K562 (cell line): Measurements from ENCODE around the gene COL11A2. TPM values are rescaled to one million over a fixed set of nuclear protein-coding genes. Genes with fewer than 3 reads are reported as not detected.

ENCODE experiments used
- ATAC-seq: fragments of 200-7000 bp; cut with Tn5 transposase; 3 replicates; pipeline ENCODE4 v1.9.1; 2020; ENCODE audit warnings: moderate library complexity
- BruUV-seq: library from RNA; stranded (reverse); fragments of 400-500 nt; replicated peaks from 2 replicates; lab custom pipeline; 2021; lab: Mats Ljungman, UMichigan
- CTCF ChIA-PET: fragments of 300-600 bp; formaldehyde crosslinking; extraction: SDS; loops from one replicate; lab custom pipeline; 2021; ENCODE audit warnings: low intra/inter-chr PET ratio; lab: Yijun Ruan, JAX
- POLR2A ChIA-PET: fragments of 300-600, 350-650 bp; sonication (Branson Sonifier 250); formaldehyde crosslinking; extraction: SDS; loops from one replicate; lab custom pipeline; 2021; ENCODE audit warnings: antibody characterized with exemption, inconsistent platforms; lab: Yijun Ruan, JAX
- DNase-seq, 4 experiments: peaks; one replicate each; pipeline versions ENCODE4 v3.0.0 to v3.0.0-alpha.2; 2011 to 2018; ENCODE audit warnings: low spot score in 3 of 4, mixed read lengths in 3 of 4; ENCODE audit errors: extremely low read depth in 1 of 4
- FAIRE-seq: peaks from 2 replicates; lab custom pipeline; 2011; peaks lifted over from hg19 to GRCh38; lab: Jason Lieb, UNC
- H2AFZ ChIP-seq: 2 replicates; pipeline ENCODE4 v1.6.0; 2011; ENCODE audit warnings: low read depth, low read length, control low read depth, inconsistent platforms
- H3K27ac ChIP-seq: fragments of 200-600 bp; 3 replicates; pipeline ENCODE4 v1.8.0; 2011; ENCODE audit warnings: low read depth, mild to moderate bottlenecking, control low read depth, inconsistent platforms, low read length, moderate library complexity, mixed read lengths; ENCODE audit errors: extremely low read depth
- H3K27me3 ChIP-seq, 2 experiments: fragments of 300-600 bp in 1 of 2; 2 replicates in 1 of 2; 3 replicates in 1 of 2; pipeline versions ENCODE4 v1.6.0 to v1.8.0; 2011; ENCODE audit warnings: inconsistent platforms in 2 of 2, low read length in 2 of 2, mild to moderate bottlenecking in 1 of 2, mixed read lengths in 1 of 2, moderate library complexity in 1 of 2; ENCODE audit not compliant: control insufficient read depth in 2 of 2, insufficient read depth in 2 of 2
- H3K36me3 ChIP-seq: fragments of 300-600 bp; 3 replicates; pipeline ENCODE4 v1.8.0; 2011; ENCODE audit warnings: mild to moderate bottlenecking, low read length, inconsistent platforms; ENCODE audit not compliant: control insufficient read depth, insufficient read depth
- H3K4me1 ChIP-seq, 2 experiments: fragments of 200-600 bp in 1 of 2; replicated peaks in 1 of 2; 2 replicates in 1 of 2; 3 replicates in 1 of 2; pipeline versions ENCODE4 v1.5.1 to v1.8.0; 2011; ENCODE audit warnings: inconsistent platforms in 2 of 2, low read length in 2 of 2, mild to moderate bottlenecking in 1 of 2, mixed read lengths in 1 of 2, moderate library complexity in 1 of 2; ENCODE audit not compliant: control insufficient read depth in 2 of 2, insufficient read depth in 2 of 2
- H3K4me2 ChIP-seq: 2 replicates; pipeline ENCODE4 v1.6.1; 2011; ENCODE audit warnings: low read length, control low read depth, inconsistent platforms, mixed read lengths; ENCODE audit not compliant: insufficient read depth
- H3K4me3 ChIP-seq: fragments of 200-600 bp; sonication (generic), shearing (Covaris generic); 2 replicates; pipeline ENCODE4 v1.5.1; 2016; ENCODE audit warnings: control low read depth, inconsistent platforms
- H3K79me2 ChIP-seq: fragments of 200-600 bp; 3 replicates; pipeline ENCODE4 v1.8.0; 2011; ENCODE audit warnings: low read length, inconsistent platforms; ENCODE audit not compliant: control insufficient read depth, insufficient read depth
- H3K9ac ChIP-seq, 2 experiments: 2 replicates each; pipeline versions ENCODE4 v1.6.0 to v1.6.1; 2011; ENCODE audit warnings: low read depth in 2 of 2, low read length in 2 of 2, control low read depth in 1 of 2, inconsistent platforms in 1 of 2, mild to moderate bottlenecking in 1 of 2, mixed read lengths in 1 of 2; ENCODE audit not compliant: insufficient read depth in 1 of 2
- H3K9me1 ChIP-seq: one replicate; pipeline ENCODE4 v1.6.0; 2011; ENCODE audit warnings: inconsistent platforms, mild to moderate bottlenecking, low read length, moderate library complexity; ENCODE audit not compliant: control insufficient read depth, insufficient read depth
- H3K9me3 ChIP-seq: replicated peaks from 2 replicates; pipeline ENCODE4 v1.5.1; 2011; ENCODE audit warnings: low read depth, low read length, inconsistent platforms; ENCODE audit not compliant: control insufficient read depth, insufficient read depth
- H4K20me1 ChIP-seq: replicated peaks from 2 replicates; pipeline ENCODE4 v1.6.1; 2011; ENCODE audit warnings: low read length, inconsistent platforms, mixed read lengths; ENCODE audit not compliant: control insufficient read depth, insufficient read depth
- BRF2 ChIP-seq: IDR thresholded peaks from 3 replicates; pipeline ENCODE4 v1.6.1; 2011; ENCODE audit warnings: borderline replicate concordance, mild to moderate bottlenecking; ENCODE audit not compliant: insufficient read length, insufficient read depth
- DDX20 ChIP-seq: fragments of 450-650 bp; IDR thresholded peaks from 2 replicates; pipeline ENCODE4 v1.6.1; 2016; ENCODE audit warnings: missing genetic modification characterization, low read depth, mild to moderate bottlenecking, missing compliant biosample characterization, moderate library complexity
- E2F3 ChIP-seq: fragments of 250-450 bp; sonication (Bioruptor Pico); IDR thresholded peaks from 2 replicates; pipeline ENCODE4 v1.4.0; 2020; ENCODE audit warnings: mild to moderate bottlenecking
- E2F5 ChIP-seq: sonication (generic); formaldehyde crosslinking; IDR thresholded peaks from 2 replicates; pipeline ENCODE4 v1.8.0; 2022; ENCODE audit warnings: mild to moderate bottlenecking, missing genetic modification reagents
- FOXK1 ChIP-seq: sonication (generic); formaldehyde crosslinking; IDR thresholded peaks from 2 replicates; pipeline ENCODE4 v1.8.0; 2022; ENCODE audit warnings: missing genetic modification reagents, mild to moderate bottlenecking, borderline replicate concordance
- HDAC1 ChIP-seq, 2 experiments: fragments of 450-650 bp; IDR thresholded peaks; 2 replicates each; pipeline ENCODE4 v1.6.1; 2016 to 2017; ENCODE audit warnings: inconsistent platforms in 1 of 2, mild to moderate bottlenecking in 1 of 2, moderate library complexity in 1 of 2
- LARP7 ChIP-seq: fragments of 450-650 bp; IDR thresholded peaks from 2 replicates; pipeline ENCODE4 v1.6.1; 2016
- POLR2A ChIP-seq: fragments of 450-650 bp; conservative IDR thresholded peaks from 2 replicates; pipeline ENCODE4 v1.6.1; 2016
- RBFOX2 ChIP-seq: fragments of 200-400 bp; formaldehyde crosslinking; IDR thresholded peaks from 2 replicates; pipeline ENCODE4 v1.6.1; 2017; ENCODE audit warnings: low read depth, mild to moderate bottlenecking, low read length, moderate library complexity
- YY1 ChIP-seq, 3 experiments: IDR thresholded peaks; 2 replicates each; pipeline ENCODE4 v1.6.1; 2011; ENCODE audit warnings: low read length in 2 of 3, mild to moderate bottlenecking in 2 of 3, moderate library complexity in 2 of 3, borderline replicate concordance in 1 of 3, control low read depth in 1 of 3, low read depth in 1 of 3; ENCODE audit not compliant: insufficient read depth in 3 of 3, insufficient replicate concordance in 2 of 3, control insufficient read depth in 1 of 3, insufficient read length in 1 of 3; ENCODE audit errors: extremely low read depth in 1 of 3
- WGBS: fragments of 100-300 bp; shearing (Covaris generic); methylation state at CpG from one replicate; pipeline ENCODE4 v1.1.6; 2016; ENCODE audit warnings: low coverage, mixed read lengths; ENCODE audit not compliant: insufficient coverage; ENCODE audit errors: missing lambda C conversion rate; 5-methylcytosine and 5-hydroxymethylcytosine counted together
- in situ Hi-C: fragments of 300-500 bp; cut with MboI; formaldehyde crosslinking; loops from 4 replicates; pipeline ENCODE4 v1.15.0; 2018; ENCODE audit warnings: inconsistent platforms, mixed read lengths
- intact Hi-C: fragments of 100-400 bp; cut with micrococcal nuclease; formaldehyde crosslinking; loops from 2 replicates; pipeline ENCODE4 v1.14.2; 2022
- polyA plus RNA-seq, 8 experiments: library from polyadenylated mRNA; depleted of rRNA in 4 of 8; stranded (reverse) in 5 of 8; unstranded in 3 of 8; fragments of >200 nt; fragmentation: Nextera tagmentation in 2 of 8; fragmentation: Illumina TruSeq in 1 of 8; extraction: Ambion mirVana in 2 of 8; extraction: Trizol in 1 of 8; gene quantifications; 2 replicates each; pipeline versions ENCODE4 v1.2.1 to v1.2.3, GENCODE V29; 2011 to 2014; ENCODE audit warnings: inconsistent platforms in 1 of 8, missing spikeins in 1 of 8
- total RNA-seq, 7 experiments: library from RNA; depleted of rRNA in 6 of 7; stranded (reverse); fragments of >200 nt in 6 of 7; fragmentation: Illumina TruSeq in 2 of 7; extraction: Trizol in 2 of 7; gene quantifications; 2 replicates each; pipeline versions ENCODE4 v1.2.1 to v1.2.3, GENCODE V29; 2011 to 2021; ENCODE audit warnings: low replicate concordance in 1 of 7
- TF ChIP-seq, protein P1 (sequence below): fragments of 450-650 bp; formaldehyde crosslinking; IDR thresholded peaks from 2 replicates; pipeline ENCODE4 v1.4.0; 2020; ENCODE audit warnings: mild to moderate bottlenecking, moderate library complexity

COL11A2 gene
- total and polyA plus RNA-seq, 9 of the 15 experiments (the other 6 are each of a cell fraction or from before 2014, with no cell fraction given) = 0.04 to 0.35 (median 0.09) TPM; not detected in 1

- TF ChIP-seq E2F5 (CRISPR knock-in tag) (no peak), BRF2 (no peak), POLR2A (0 out of 2 replicates have a peak, but pooled peaks have one; percentile 58)
- TF ChIP-seq, protein P1, sequence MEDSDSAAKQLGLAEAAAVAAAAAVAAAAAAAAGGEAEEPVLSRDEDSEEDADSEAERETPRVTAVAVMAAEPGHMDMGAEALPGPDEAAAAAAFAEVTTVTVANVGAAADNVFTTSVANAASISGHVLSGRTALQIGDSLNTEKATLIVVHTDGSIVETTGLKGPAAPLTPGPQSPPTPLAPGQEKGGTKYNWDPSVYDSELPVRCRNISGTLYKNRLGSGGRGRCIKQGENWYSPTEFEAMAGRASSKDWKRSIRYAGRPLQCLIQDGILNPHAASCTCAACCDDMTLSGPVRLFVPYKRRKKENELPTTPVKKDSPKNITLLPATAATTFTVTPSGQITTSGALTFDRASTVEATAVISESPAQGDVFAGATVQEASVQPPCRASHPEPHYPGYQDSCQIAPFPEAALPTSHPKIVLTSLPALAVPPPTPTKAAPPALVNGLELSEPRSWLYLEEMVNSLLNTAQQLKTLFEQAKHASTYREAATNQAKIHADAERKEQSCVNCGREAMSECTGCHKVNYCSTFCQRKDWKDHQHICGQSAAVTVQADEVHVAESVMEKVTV (CRISPR knock-in tag) = no peak
- TF ChIP-seq, all 486 proteins: peak for 2
Observed at GRCh38 chr6:33212857-33213165, 20.5 kb upstream of the COL11A2 start (continued).

DNA sequence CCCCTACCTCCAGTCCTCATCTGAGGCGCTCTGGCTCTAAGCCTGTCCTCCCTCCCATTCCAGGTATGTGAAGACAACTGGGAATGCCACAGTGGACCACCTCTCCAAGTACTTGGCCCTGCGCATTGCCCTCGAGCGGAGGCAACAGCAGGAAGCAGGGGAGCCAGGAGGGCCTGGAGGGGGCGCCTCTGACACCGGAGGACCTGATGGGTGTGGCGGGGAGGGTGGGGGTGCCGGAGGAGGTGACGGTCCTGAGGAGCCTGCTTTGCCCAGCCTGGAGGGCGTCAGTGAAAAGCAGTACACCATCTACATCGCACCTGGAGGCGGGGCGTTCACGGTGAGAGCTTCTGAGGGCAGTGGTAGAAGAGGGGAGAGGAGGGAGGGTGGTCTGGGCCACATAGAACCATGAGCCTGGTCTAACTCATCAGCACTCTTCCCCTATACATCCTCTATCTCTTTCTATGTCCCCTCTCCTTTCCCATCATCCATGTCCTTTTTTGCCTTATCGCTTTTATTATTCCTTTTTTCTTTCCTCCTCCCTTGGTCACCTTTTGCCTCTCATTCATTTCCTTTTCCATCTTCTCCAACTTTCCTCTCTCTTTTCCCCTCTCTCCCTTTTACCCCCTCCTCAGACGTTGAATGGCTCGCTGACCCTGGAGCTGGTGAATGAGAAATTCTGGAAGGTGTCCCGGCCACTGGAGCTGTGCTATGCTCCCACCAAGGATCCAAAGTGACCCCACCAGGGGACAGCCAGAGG lies 19.6 kb upstream of the COL11A2 start:
- Histone ChIP-seq H3K4me3 (no peak overlapping the region), H2AFZ (no peak overlapping the region), H4K20me1 (no peaks in the 10 kb centered on the region), H3K4me1 (peaks cover 5 to 48% of the 10 kb centered on the region in 2 experiments; a peak in 4 of 5 replicates), H3K27ac (no peak overlapping the region), H3K27me3 (no peaks in the 10 kb centered on the region; a peak in 1 of 5 replicates), H3K9ac (no peak overlapping the region), H3K79me2 (peaks cover 17% of the 10 kb centered on the region), H3K4me2 (no peak overlapping the region), H3K36me3 (peaks cover 28% of the 10 kb centered on the region; the same call in 2 of the 3 replicates), H3K9me1 (no peaks in the 10 kb centered on the region), H3K9me3 (no peaks in the 10 kb centered on the region)
- FAIRE-seq (no peak), DNase-seq (peak; percentile 54 to 67 (median 63)), ATAC-seq (peak; percentile 48)
- POLR2A ChIA-PET = interaction anchor here (0.6 to 1.4 kb wide), 4 partner anchors 9 to 240 kb away, joined by 3 to 9 read pairs (median 4); no protein-coding TSS in a partner anchor
- 69% methylated on average over 15 of the region's 18 CpGs for WGBS
- intact Hi-C loops = no loop called here
- BruUV-seq = no TSS peak
- in situ Hi-C loops = no loop called here
- CTCF ChIA-PET = no interaction called here
- TF ChIP-seq YY1 (IDR thresholded peaks at IDR 0.05; ENCODE audit: borderline replicate concordance in 1 of 3, control insufficient read depth in 1 of 3, extremely low read depth in 1 of 3, insufficient read depth in 3 of 3, insufficient read length in 1 of 3, insufficient replicate concordance in 2 of 3, low read depth in 1 of 3, low read length in 2 of 3) (peak in 1 of 3 experiments; percentile 20), E2F3 (CRISPR knock-in tag) (no peak), FOXK1 (CRISPR knock-in tag) (no peak), DDX20 (tag) (no peak), LARP7 (0 out of 2 replicates have a peak, but pooled peaks have one; percentile 25), HDAC1 (IDR thresholded peaks at IDR 0.05) (0 out of 4 replicates have a peak, but pooled peaks of 1 of the 2 experiments have one; percentile 13), RBFOX2 (0 out of 2 replicates have a peak, but pooled peaks have one; percentile 39)
